Mesenchymal stem cell (in vitro differentiated cells and primary cell): Measurements from ENCODE around the gene HPX.

ENCODE experiments used
- DNase-seq: peaks from one replicate; pipeline ENCODE4 v3.0.0-alpha.2; 2013
- H2AFZ ChIP-seq: one replicate; pipeline ENCODE4 v1.6.1; 2013; ENCODE audit warnings: low read depth, mild to moderate bottlenecking, control low read depth, inconsistent platforms, low read length, moderate library complexity
- H2AK5ac ChIP-seq: 2 replicates; pipeline ENCODE4 v1.6.1; 2013; ENCODE audit warnings: low read length, moderate library complexity, mild to moderate bottlenecking, inconsistent platforms; ENCODE audit not compliant: severe bottlenecking
- H2BK120ac ChIP-seq: one replicate; pipeline ENCODE4 v1.6.1; 2013; ENCODE audit warnings: low read depth, mild to moderate bottlenecking, inconsistent platforms, low read length, moderate library complexity
- H2BK12ac ChIP-seq, 2 experiments: one replicate each; pipeline ENCODE4 v1.6.1; 2013; ENCODE audit warnings: inconsistent platforms in 2 of 2, low read length in 2 of 2, mild to moderate bottlenecking in 2 of 2, moderate library complexity in 2 of 2, control low read depth in 1 of 2
- H2BK15ac ChIP-seq: one replicate; pipeline ENCODE4 v1.6.1; 2013; ENCODE audit warnings: mild to moderate bottlenecking, low read depth, inconsistent platforms; ENCODE audit not compliant: poor library complexity, severe bottlenecking
- H2BK5ac ChIP-seq: 2 replicates; pipeline ENCODE4 v1.6.1; 2013; ENCODE audit warnings: low read depth, mild to moderate bottlenecking, low read length, control low read depth, inconsistent platforms; ENCODE audit not compliant: poor library complexity, severe bottlenecking
- H3K14ac ChIP-seq, 2 experiments: one replicate each; pipeline ENCODE4 v1.6.1; 2013; ENCODE audit warnings: inconsistent platforms in 2 of 2, low read length in 2 of 2, control low read depth in 1 of 2, mild to moderate bottlenecking in 1 of 2, moderate library complexity in 1 of 2
- H3K18ac ChIP-seq, 2 experiments: one replicate each; pipeline ENCODE4 v1.6.1; 2013; ENCODE audit warnings: inconsistent platforms in 2 of 2, low read length in 2 of 2, control low read depth in 1 of 2, low read depth in 1 of 2, mild to moderate bottlenecking in 1 of 2
- H3K23ac ChIP-seq, 2 experiments: one replicate each; pipeline ENCODE4 v1.6.1; 2013; ENCODE audit warnings: inconsistent platforms in 2 of 2, low read length in 2 of 2, mild to moderate bottlenecking in 2 of 2, moderate library complexity in 2 of 2, control low read depth in 1 of 2
- H3K27ac ChIP-seq: 2 replicates; pipeline ENCODE4 v1.5.1; 2013; ENCODE audit warnings: mild to moderate bottlenecking, moderate library complexity, low read length, control low read depth, inconsistent platforms; ENCODE audit not compliant: poor library complexity, severe bottlenecking
- H3K27me3 ChIP-seq, 2 experiments: 2 replicates each; pipeline versions ENCODE4 v1.6.1 to v1.7.0; 2013; ENCODE audit warnings: low read length in 2 of 2, mild to moderate bottlenecking in 2 of 2, moderate library complexity in 2 of 2, control low read depth in 1 of 2, inconsistent platforms in 1 of 2; ENCODE audit not compliant: control insufficient read depth in 1 of 2, insufficient read depth in 1 of 2
- H3K36me3 ChIP-seq, 2 experiments: 2 replicates each; pipeline versions ENCODE4 v1.6.1 to v1.7.0; 2013; ENCODE audit warnings: low read length in 2 of 2, control low read depth in 1 of 2, inconsistent platforms in 1 of 2, low read depth in 1 of 2, mild to moderate bottlenecking in 1 of 2; ENCODE audit not compliant: insufficient read depth in 2 of 2, control insufficient read depth in 1 of 2
- H3K4ac ChIP-seq, 2 experiments: one replicate each; pipeline ENCODE4 v1.6.1; 2013; ENCODE audit warnings: inconsistent platforms in 2 of 2, low read length in 2 of 2, mild to moderate bottlenecking in 2 of 2, moderate library complexity in 2 of 2, control low read depth in 1 of 2, low read depth in 1 of 2
- H3K4me1 ChIP-seq: 2 replicates; pipeline ENCODE4 v1.6.1; 2013; ENCODE audit warnings: low read depth, low read length, control low read depth; ENCODE audit not compliant: control insufficient read depth, insufficient read depth
- H3K4me2 ChIP-seq: 2 replicates; pipeline ENCODE4 v1.6.1; 2013; ENCODE audit warnings: low read length, mild to moderate bottlenecking, inconsistent platforms; ENCODE audit not compliant: poor library complexity, severe bottlenecking
- H3K4me3 ChIP-seq, 2 experiments: 2 replicates each; pipeline versions ENCODE4 v1.5.1 to v1.7.0; 2013; ENCODE audit warnings: low read length in 2 of 2, mild to moderate bottlenecking in 2 of 2, control low read depth in 1 of 2, low read depth in 1 of 2; ENCODE audit not compliant: insufficient read depth in 1 of 2
- H3K79me1 ChIP-seq: replicated peaks from 2 replicates; pipeline ENCODE4 v1.6.1; 2013; ENCODE audit warnings: mild to moderate bottlenecking, control low read depth, low read length, inconsistent platforms; ENCODE audit not compliant: poor library complexity, severe bottlenecking
- H3K9ac ChIP-seq: 2 replicates; pipeline ENCODE4 v1.7.0; 2013; ENCODE audit warnings: mild to moderate bottlenecking, low read length, moderate library complexity
- H3K9me3 ChIP-seq: 2 replicates; pipeline ENCODE4 v1.7.0; 2013; ENCODE audit warnings: mild to moderate bottlenecking, low read length; ENCODE audit not compliant: control insufficient read depth
- H4K8ac ChIP-seq: one replicate; pipeline ENCODE4 v1.6.1; 2013; ENCODE audit warnings: inconsistent platforms, mild to moderate bottlenecking, low read length, moderate library complexity
- H4K91ac ChIP-seq: one replicate; pipeline ENCODE4 v1.6.1; 2013; ENCODE audit warnings: mild to moderate bottlenecking, low read length, inconsistent platforms
- WGBS: methylation state at CpG from one replicate; pipeline ENCODE4 v1.1.7; 2013; ENCODE audit warnings: mixed read lengths; 5-methylcytosine and 5-hydroxymethylcytosine counted together

HPX gene

GRCh38 chr11:6448574-6448973 lies 7.8 kb upstream of the HPX start:
- Histone ChIP-seq H3K27me3 (no peaks in the 10 kb centered on the region), H3K79me1 (no peaks in the 10 kb centered on the region), H2AK5ac (no peak overlapping the region), H2BK12ac (no peak overlapping the region), H3K36me3 (peaks cover 35 to 59% of the 10 kb centered on the region in 2 experiments), H2BK120ac (no peak overlapping the region), H4K8ac (no peak overlapping the region), H3K18ac (no peak overlapping the region), H3K14ac (no peak overlapping the region), H3K9me3 (no peaks in the 10 kb centered on the region), H3K4me3 (no peak overlapping the region), H3K4me2 (no peak overlapping the region), H3K4ac (no peak overlapping the region), H2BK5ac (no peak overlapping the region), H2AFZ (no peak overlapping the region), H2BK15ac (no peak overlapping the region), H3K27ac (no peak overlapping the region), H3K4me1 (no peaks in the 10 kb centered on the region), H3K9ac (no peak overlapping the region), H3K23ac (no peak overlapping the region), H4K91ac (no peak overlapping the region)
- WGBS = 100% methylated on average over 2 of the region's 3 CpGs
- DNase-seq = no peak

- H3K4me1 ChIP-seq = no peaks in the 10 kb centered on the region
- no peaks in the 10 kb centered on the region for H3K9me3 ChIP-seq
- no peak overlapping the region for H3K27ac ChIP-seq
- H2AK5ac ChIP-seq = no peak overlapping the region
- no peak overlapping the region for H4K8ac ChIP-seq
- no peak overlapping the region for H4K91ac ChIP-seq
- WGBS = 31% methylated on average over 5 of the region's 5 CpGs
- no peak overlapping the region for H3K4me2 ChIP-seq
- no peaks in the 10 kb centered on the region for H3K27me3 ChIP-seq
- H2BK15ac ChIP-seq = no peak overlapping the region
- H3K18ac ChIP-seq = no peak overlapping the region
- H2AFZ ChIP-seq = no peak overlapping the region
- H3K79me1 ChIP-seq = no peaks in the 10 kb centered on the region
- no peak overlapping the region for H3K4me3 ChIP-seq
- no peak overlapping the region for H3K14ac ChIP-seq
- H2BK12ac ChIP-seq = no peak overlapping the region
- H3K36me3 ChIP-seq = peaks cover 4 to 19% of the 10 kb centered on the region in 2 experiments
- H3K9ac ChIP-seq = peak overlapping the region; percentile 35
- no peak overlapping the region for H3K4ac ChIP-seq
- peak; percentile 65 for DNase-seq
- no peak overlapping the region for H2BK120ac ChIP-seq
- H2BK5ac ChIP-seq = no peak overlapping the region
- no peak overlapping the region for H3K23ac ChIP-seq
These were observed 2.6 kb upstream of the HPX start for GRCh38 chr11:6443269-6444003.

- Histone ChIP-seq H3K4me2 (no peak overlapping the region), H2BK120ac (no peak overlapping the region), H2BK12ac (no peak overlapping the region), H3K27ac (no peak overlapping the region), H3K4me3 (no peak overlapping the region), H3K36me3 (peaks cover 0 to 9% of the 10 kb centered on the region in 2 experiments), H3K4me1 (no peaks in the 10 kb centered on the region), H3K23ac (no peak overlapping the region), H2BK15ac (no peak overlapping the region), H3K18ac (peak overlapping the region in 1 of 2 experiments; percentile 11), H2AFZ (no peak overlapping the region), H3K27me3 (no peaks in the 10 kb centered on the region), H4K91ac (no peak overlapping the region), H3K14ac (no peak overlapping the region), H3K4ac (no peak overlapping the region), H3K9ac (no peak overlapping the region), H2AK5ac (no peak overlapping the region), H3K79me1 (no peaks in the 10 kb centered on the region), H2BK5ac (no peak overlapping the region), H3K9me3 (no peaks in the 10 kb centered on the region), H4K8ac (no peak overlapping the region)
- 92% methylated on average over 4 of the region's 4 CpGs for WGBS
- no peak for DNase-seq
These were observed 1.7 kb upstream of the HPX start for GRCh38 chr11:6442441-6442840.

- no peak overlapping the region for H2AFZ ChIP-seq
- no peak overlapping the region for H3K14ac ChIP-seq
- H2BK12ac ChIP-seq = no peak overlapping the region
- 9% methylated on average over 1 of the region's 1 CpG for WGBS
- no peaks in the 10 kb centered on the region for H3K4me1 ChIP-seq
- no peaks in the 10 kb centered on the region for H3K9me3 ChIP-seq
- H2AK5ac ChIP-seq = no peak overlapping the region
- H2BK15ac ChIP-seq = no peak overlapping the region
- no peak overlapping the region for H3K4ac ChIP-seq
- H2BK5ac ChIP-seq = no peak overlapping the region
- no peak overlapping the region for H3K27ac ChIP-seq
- no peak overlapping the region for H4K91ac ChIP-seq
- H2BK120ac ChIP-seq = no peak overlapping the region
- no peak overlapping the region for H3K4me2 ChIP-seq
- peak; percentile 61 for DNase-seq
- no peaks in the 10 kb centered on the region for H3K27me3 ChIP-seq
- no peak overlapping the region for H3K9ac ChIP-seq
- no peak overlapping the region for H3K23ac ChIP-seq
- peaks cover 0 to 4% of the 10 kb centered on the region in 2 experiments for H3K36me3 ChIP-seq
- no peak overlapping the region for H4K8ac ChIP-seq
- no peak overlapping the region for H3K18ac ChIP-seq
- H3K79me1 ChIP-seq = no peaks in the 10 kb centered on the region
- H3K4me3 ChIP-seq = no peak overlapping the region
These were observed 1.7 kb downstream of the HPX start for GRCh38 chr11:6438979-6439571.
